Tibial artery (tissue), 4 donors: ENCODE results near the gene MAN1C1.

Experiments used
- DNase-seq, 2 donors: peaks; one replicate each; pipeline ENCODE4 v3.0.0-alpha.2; 2019
- H3K27ac ChIP-seq, 2 donors: fragments of 200-600 bp; sonication (generic) in 1 of 2; 1 replicate in 1 of 2; 2 replicates in 1 of 2; pipeline ENCODE4 v1.5.1; 2018 to 2019; ENCODE audit warnings: mild to moderate bottlenecking in 1 of 2
- H3K27me3 ChIP-seq, 2 donors: fragments of 200-600 bp; sonication (generic) in 1 of 2; one replicate each; pipeline versions ENCODE4 v1.5.1 to v1.6.0; 2016 to 2019
- H3K36me3 ChIP-seq, 3 donors: fragments of 200-600 bp; sonication (generic) in 2 of 3; one replicate each; pipeline ENCODE4 v1.5.1; 2016 to 2019; ENCODE audit warnings: mild to moderate bottlenecking in 2 of 3
- H3K4me1 ChIP-seq, 4 donors: fragments of 200-600 bp; sonication (generic) in 2 of 4; 1 replicate in 3 of 4; 2 replicates in 1 of 4; pipeline ENCODE4 v1.5.1; 2016 to 2019
- H3K4me3 ChIP-seq, 2 donors: fragments of 200-600 bp; sonication (generic) in 1 of 2; 1 replicate in 1 of 2; 2 replicates in 1 of 2; pipeline ENCODE4 v1.5.1; 2018 to 2019; ENCODE audit warnings: mild to moderate bottlenecking in 2 of 2
- H3K9me3 ChIP-seq, 3 donors: fragments of 200-600 bp; sonication (generic) in 1 of 3; one replicate each; pipeline ENCODE4 v1.5.1; 2016 to 2019
- CTCF ChIP-seq, 2 experiments: fragments of 200-600 bp in 1 of 2; fragments of 450-650 bp in 1 of 2; IDR thresholded peaks; one replicate each; pipeline ENCODE4 v1.5.1; 2017 to 2019; ENCODE audit warnings: antibody characterized with exemption in 2 of 2, mild to moderate bottlenecking in 1 of 2, moderate library complexity in 1 of 2
- intact Hi-C: fragments of 100-400 bp; cut with DNase I; formaldehyde crosslinking; loops from one replicate; pipeline ENCODE4 v1.15.0; 2023; ENCODE audit warnings: low total_unique reads

Gene MAN1C1

GRCh38 chr1:25618433-25618808, 1.8 kb downstream of the MAN1C1 start:
- Histone ChIP-seq H3K36me3 (no peaks in the 10 kb centered on the region), H3K27ac (peak overlapping the region; percentile 74 to 81), H3K27me3 (no peaks in the 10 kb centered on the region), H3K4me3 (peak overlapping the region; percentile 78 to 94), H3K4me1 (peaks cover 0 to 55% (median 28%) of the 10 kb centered on the region in 4 donors), H3K9me3 (no peaks in the 10 kb centered on the region)
- DNase-seq, result no peak
- intact Hi-C loops, result loop anchor here (10.0 kb wide), 1 partner anchor 376 kb away; the partner anchor contains the start of gene PAFAH2
- no peak for TF ChIP-seq CTCF (IDR thresholded peaks at IDR 0.05)

- Histone ChIP-seq H3K4me3 (peak overlapping the region; percentile 78 to 94), H3K36me3 (no peaks in the 10 kb centered on the region), H3K9me3 (no peaks in the 10 kb centered on the region), H3K27ac (peak overlapping the region; percentile 30 to 74), H3K4me1 (peaks cover 0 to 55% (median 28%) of the 10 kb centered on the region in 4 donors), H3K27me3 (no peaks in the 10 kb centered on the region)
- TF ChIP-seq CTCF (IDR thresholded peaks at IDR 0.05), result peak; percentile 79 to 81
- intact Hi-C loops, result loop anchor here (10.0 kb wide), 1 partner anchor 376 kb away; the partner anchor contains the start of gene PAFAH2
- no peak for DNase-seq
These were observed 2.7 kb downstream of the MAN1C1 start for GRCh38 chr1:25619101-25619890.

GRCh38 chr1:25620211-25620610, 3.6 kb downstream of the MAN1C1 start:
- no peak for DNase-seq
- peaks cover 0 to 53% (median 28%) of the 10 kb centered on the region in 4 donors for H3K4me1 ChIP-seq
- no peak for TF ChIP-seq CTCF (IDR thresholded peaks at IDR 0.05)
- H3K27me3 ChIP-seq, result no peaks in the 10 kb centered on the region
- H3K36me3 ChIP-seq, result no peaks in the 10 kb centered on the region
- intact Hi-C loops, result no loop called here
- H3K27ac ChIP-seq, result peak overlapping the region in 1 of 2 donors; percentile 23
- no peak overlapping the region for H3K4me3 ChIP-seq
- H3K9me3 ChIP-seq, result no peaks in the 10 kb centered on the region

GRCh38 chr1:25620701-25621350, 4.2 kb downstream of the MAN1C1 start:
- Histone ChIP-seq H3K27ac (peak overlapping the region in 1 of 2 donors; percentile 23), H3K36me3 (no peaks in the 10 kb centered on the region), H3K27me3 (no peaks in the 10 kb centered on the region), H3K4me1 (peaks cover 0 to 47% (median 25%) of the 10 kb centered on the region in 4 donors), H3K4me3 (no peak overlapping the region), H3K9me3 (no peaks in the 10 kb centered on the region)
- DNase-seq, result no peak
- TF ChIP-seq CTCF (IDR thresholded peaks at IDR 0.05), result no peak
- intact Hi-C loops, result no loop called here

- no peaks in the 10 kb centered on the region for H3K27me3 ChIP-seq
- TF ChIP-seq CTCF (IDR thresholded peaks at IDR 0.05), result no peak
- H3K4me3 ChIP-seq, result no peak overlapping the region
- H3K4me1 ChIP-seq, result peaks cover 0 to 45% (median 23%) of the 10 kb centered on the region in 4 donors
- intact Hi-C loops, result no loop called here
- no peaks in the 10 kb centered on the region for H3K9me3 ChIP-seq
- no peak for DNase-seq
- H3K36me3 ChIP-seq, result no peaks in the 10 kb centered on the region
- no peak overlapping the region for H3K27ac ChIP-seq
These were observed 5.3 kb downstream of the MAN1C1 start for GRCh38 chr1:25621876-25622275.
